ENCODE data around the gene PKN2. TPM values are rescaled to one million over a fixed set of nuclear protein-coding genes. Genes with fewer than 3 reads are reported as not detected.
"Not testable (repeated sequence)": the region's sequence is repeated elsewhere in the genome, so short reads cannot be mapped to it uniquely, and the experiment has no call there.

The PKN2 gene
- total RNA-seq, 2 donors from 2014 or later: 29.7 to 66.9 TPM

GRCh38 chr1:88700425-88701013, 16.4 kb downstream of the PKN2 start:
- Histone ChIP-seq H3K27ac (no peak overlapping the region), H3K36me3 (no peaks in the 10 kb centered on the region), H3K27me3 (replicated peaks; ENCODE audit: insufficient read depth) (no peaks in the 10 kb centered on the region), H3K9me3 (no peaks in the 10 kb centered on the region), H3K4me1 (ENCODE audit: control insufficient read depth in 1 of 2, low read depth in 2 of 2) (peaks cover 9 to 21% of the 10 kb centered on the region in 2 donors), H3K4me3 (no peak overlapping the region)
- TF ChIP-seq, protein P1, sequence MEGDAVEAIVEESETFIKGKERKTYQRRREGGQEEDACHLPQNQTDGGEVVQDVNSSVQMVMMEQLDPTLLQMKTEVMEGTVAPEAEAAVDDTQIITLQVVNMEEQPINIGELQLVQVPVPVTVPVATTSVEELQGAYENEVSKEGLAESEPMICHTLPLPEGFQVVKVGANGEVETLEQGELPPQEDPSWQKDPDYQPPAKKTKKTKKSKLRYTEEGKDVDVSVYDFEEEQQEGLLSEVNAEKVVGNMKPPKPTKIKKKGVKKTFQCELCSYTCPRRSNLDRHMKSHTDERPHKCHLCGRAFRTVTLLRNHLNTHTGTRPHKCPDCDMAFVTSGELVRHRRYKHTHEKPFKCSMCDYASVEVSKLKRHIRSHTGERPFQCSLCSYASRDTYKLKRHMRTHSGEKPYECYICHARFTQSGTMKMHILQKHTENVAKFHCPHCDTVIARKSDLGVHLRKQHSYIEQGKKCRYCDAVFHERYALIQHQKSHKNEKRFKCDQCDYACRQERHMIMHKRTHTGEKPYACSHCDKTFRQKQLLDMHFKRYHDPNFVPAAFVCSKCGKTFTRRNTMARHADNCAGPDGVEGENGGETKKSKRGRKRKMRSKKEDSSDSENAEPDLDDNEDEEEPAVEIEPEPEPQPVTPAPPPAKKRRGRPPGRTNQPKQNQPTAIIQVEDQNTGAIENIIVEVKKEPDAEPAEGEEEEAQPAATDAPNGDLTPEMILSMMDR (IDR thresholded peaks at IDR 0.05): no peak
- ATAC-seq (ENCODE audit: insufficient number of reproducible peaks, low FRiP score, low read depth): no peak
- no peak for DNase-seq (ENCODE audit: low spot score)

DNA sequence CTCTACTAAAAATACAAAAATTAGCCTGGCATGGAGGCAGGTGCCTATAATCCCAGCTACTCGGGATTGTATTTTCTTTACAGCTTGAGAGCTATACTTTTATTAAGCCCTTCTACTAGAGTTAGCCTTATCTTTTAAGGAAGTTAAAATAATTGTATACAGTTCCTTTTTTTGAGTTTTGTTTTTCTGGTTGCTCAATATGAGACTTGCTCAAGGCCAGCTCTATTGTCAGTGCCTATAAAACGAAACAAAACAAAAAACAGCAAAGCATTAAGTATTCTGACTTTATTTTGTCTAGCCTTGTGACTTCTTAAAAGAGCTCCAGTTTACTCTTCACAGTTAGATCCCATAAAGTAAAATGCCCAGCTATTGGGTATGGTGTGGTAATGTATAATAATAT, 17.2 kb downstream of the PKN2 start:
- DNase-seq (ENCODE audit: low spot score): no peak
- no peaks in the 10 kb centered on the region for H3K27me3 ChIP-seq (replicated peaks; ENCODE audit: insufficient read depth)

DNA sequence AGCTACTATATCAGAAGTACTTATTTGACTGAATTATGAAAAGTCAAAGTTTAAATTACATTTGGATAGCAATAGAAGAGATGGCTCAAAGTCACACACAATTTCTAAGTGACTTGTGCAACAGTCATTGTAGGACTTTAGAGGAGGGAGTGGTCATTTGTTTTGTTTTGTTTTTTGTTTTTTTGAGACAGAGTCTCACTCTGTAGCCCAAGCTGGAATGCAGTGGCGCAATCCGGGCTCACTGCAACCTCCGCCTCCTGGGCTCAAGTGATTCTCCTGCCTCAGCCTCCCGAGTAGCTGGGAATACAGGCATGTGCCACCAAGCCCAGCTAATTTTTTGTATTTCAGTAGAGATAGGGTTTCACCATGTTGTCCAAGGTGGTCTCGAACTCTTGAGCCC, 17.7 kb downstream of the PKN2 start:
- ATAC-seq (ENCODE audit: insufficient number of reproducible peaks, low FRiP score, low read depth); DNase-seq (ENCODE audit: low spot score): not testable (repeated sequence)
- H3K4me3 ChIP-seq: peak overlapping the region; percentile 16

More for the DNA sequence above, 17.2 kb downstream of the PKN2 start:
- H3K4me3 ChIP-seq: peak overlapping the region; percentile 16
- TF ChIP-seq, protein P1 (IDR thresholded peaks at IDR 0.05): no peak
- H3K4me1 ChIP-seq (ENCODE audit: control insufficient read depth in 1 of 2, low read depth in 2 of 2): peaks cover 9 to 19% of the 10 kb centered on the region in 2 donors
- H3K27ac ChIP-seq: no peak overlapping the region
- no peak for ATAC-seq (ENCODE audit: insufficient number of reproducible peaks, low FRiP score, low read depth)
- no peaks in the 10 kb centered on the region for H3K9me3 ChIP-seq
- H3K36me3 ChIP-seq: no peaks in the 10 kb centered on the region

GRCh38 chr1:88708011-88708410, 23.9 kb downstream of the PKN2 start:
- ATAC-seq (ENCODE audit: insufficient number of reproducible peaks, low FRiP score, low read depth): no peak
- TF ChIP-seq, protein P1 (IDR thresholded peaks at IDR 0.05): no peak

More for the DNA sequence above, 17.7 kb downstream of the PKN2 start:
- not testable (repeated sequence) for H3K36me3 ChIP-seq; H3K27ac ChIP-seq; H3K27me3 ChIP-seq (replicated peaks; ENCODE audit: insufficient read depth); H3K9me3 ChIP-seq
- peaks cover 9 to 19% of the 10 kb centered on the region in 2 donors for H3K4me1 ChIP-seq (ENCODE audit: control insufficient read depth in 1 of 2, low read depth in 2 of 2)

GRCh38 chr1:88712907-88713306, 28.8 kb downstream of the PKN2 start:
- H3K4me1 ChIP-seq (ENCODE audit: control insufficient read depth in 1 of 2, low read depth in 2 of 2); H3K4me3 ChIP-seq; H3K9me3 ChIP-seq; ATAC-seq (ENCODE audit: insufficient number of reproducible peaks, low FRiP score, low read depth); DNase-seq (ENCODE audit: low spot score); H3K27ac ChIP-seq; H3K27me3 ChIP-seq (replicated peaks; ENCODE audit: insufficient read depth); H3K36me3 ChIP-seq: not testable (repeated sequence)

More at GRCh38 chr1:88708011-88708410, 23.9 kb downstream of the PKN2 start:
- DNase-seq (ENCODE audit: low spot score): no peak
- H3K27ac ChIP-seq: no peak overlapping the region
- H3K4me3 ChIP-seq: no peak overlapping the region
- H3K36me3 ChIP-seq: no peaks in the 10 kb centered on the region
- no peaks in the 10 kb centered on the region for H3K9me3 ChIP-seq
- H3K27me3 ChIP-seq (replicated peaks; ENCODE audit: insufficient read depth): no peaks in the 10 kb centered on the region
- no peaks in the 10 kb centered on the region for H3K4me1 ChIP-seq (ENCODE audit: control insufficient read depth in 1 of 2, low read depth in 2 of 2)

- not testable (repeated sequence) for H3K36me3 ChIP-seq; ATAC-seq (ENCODE audit: insufficient number of reproducible peaks, low FRiP score, low read depth); H3K9me3 ChIP-seq; H3K4me1 ChIP-seq (ENCODE audit: control insufficient read depth in 1 of 2, low read depth in 2 of 2); H3K27ac ChIP-seq; H3K4me3 ChIP-seq; DNase-seq (ENCODE audit: low spot score); H3K27me3 ChIP-seq (replicated peaks; ENCODE audit: insufficient read depth)
Measured at GRCh38 chr1:88716571-88716970, 32.5 kb downstream of the PKN2 start.

DNA sequence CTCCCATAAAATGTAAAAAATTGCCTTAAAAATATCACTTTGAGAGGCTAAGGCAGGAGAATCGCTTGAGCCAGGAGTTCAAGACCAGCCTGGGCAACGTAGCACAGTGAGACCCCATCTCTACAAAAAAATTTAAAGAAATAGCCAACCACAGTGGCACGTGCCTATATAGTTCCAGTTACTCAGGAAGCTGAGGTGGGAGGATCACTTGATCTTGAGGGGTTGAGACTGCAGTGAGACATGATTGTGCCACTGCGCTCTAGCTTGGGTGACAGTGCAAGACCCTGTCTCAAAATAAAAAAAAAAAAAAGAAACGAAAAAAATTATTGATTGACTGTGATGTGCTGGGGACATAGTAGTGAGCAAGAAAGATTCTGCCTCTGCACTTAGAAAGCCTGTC, 38.4 kb downstream of the PKN2 start:
- no peak overlapping the region for H3K27ac ChIP-seq
- peaks cover 1 to 4% of the 10 kb centered on the region in 2 donors for H3K4me1 ChIP-seq (ENCODE audit: control insufficient read depth in 1 of 2, low read depth in 2 of 2)
- ATAC-seq (ENCODE audit: insufficient number of reproducible peaks, low FRiP score, low read depth): no peak
- H3K4me3 ChIP-seq: no peak overlapping the region
- H3K27me3 ChIP-seq (replicated peaks; ENCODE audit: insufficient read depth): no peaks in the 10 kb centered on the region
- no peak for DNase-seq (ENCODE audit: low spot score)
- no peaks in the 10 kb centered on the region for H3K36me3 ChIP-seq
- no peaks in the 10 kb centered on the region for H3K9me3 ChIP-seq
- TF ChIP-seq, protein P1 (IDR thresholded peaks at IDR 0.05): no peak

Measured in thoracic aorta (tissue), 2 donors.